Large intestine (tissue), 12 donors: ENCODE results near the gene YTHDF1. TPM values are rescaled to one million over a fixed set of nuclear protein-coding genes. Genes with fewer than 3 reads are reported as not detected.

Source experiments
- DNase-seq, 2 donors: peaks; one replicate each; pipeline versions ENCODE4 v3.0.0 to v3.0.0-alpha.2; 2013
- H3K27ac ChIP-seq: one replicate; pipeline ENCODE4 v1.5.1; 2013; ENCODE audit warnings: low read length
- H3K27me3 ChIP-seq: 2 replicates; pipeline ENCODE4 v1.6.1; 2013; ENCODE audit warnings: low read length; ENCODE audit not compliant: control insufficient read depth, insufficient read depth
- H3K36me3 ChIP-seq: 2 replicates; pipeline ENCODE4 v1.6.1; 2013; ENCODE audit warnings: low read length; ENCODE audit not compliant: control insufficient read depth, insufficient read depth
- H3K4me1 ChIP-seq: one replicate; pipeline ENCODE4 v1.6.1; 2013; ENCODE audit warnings: low read length; ENCODE audit not compliant: control insufficient read depth, insufficient read depth
- H3K4me3 ChIP-seq: one replicate; pipeline ENCODE4 v1.5.1; 2013; ENCODE audit warnings: low read length
- H3K9me3 ChIP-seq: one replicate; pipeline ENCODE4 v1.6.1; 2013; ENCODE audit warnings: mild to moderate bottlenecking, low read depth, low read length, moderate library complexity; ENCODE audit not compliant: control insufficient read depth
- WGBS: methylation state at CpG from one replicate; pipeline ENCODE4 v1.1.5; 2013; ENCODE audit warnings: low lambda C conversion rate; ENCODE audit not compliant: insufficient coverage; 5-methylcytosine and 5-hydroxymethylcytosine counted together
- long read RNA-seq, 11 donors: transcript quantifications; one replicate each; lab custom pipeline, GENCODE V29; 2026
- polyA plus RNA-seq: library from polyadenylated mRNA; unstranded; fragments of 120-200 nt; gene quantifications from one replicate; pipeline ENCODE4 v1.2.1, GENCODE V29; 2013

YTHDF1 gene
- 35.4 TPM for polyA plus RNA-seq
- long read RNA-seq, donor 1, partial matches to known transcripts, result 0 of 4 reads
- long read RNA-seq, donor 1, other reads (novel, unspliced or antisense), result 0 of 4 reads
- long read RNA-seq, donor 2, transcript YTHDF1-202 (5 exons, 3,301 nt), result major isoform, 5 of 15 reads
- long read RNA-seq, donor 2, partial matches to known transcripts, result 8 of 15 reads
- long read RNA-seq, donor 2, other reads (novel, unspliced or antisense), result 0 of 15 reads
- long read RNA-seq, donor 3, transcript YTHDF1-202 (5 exons, 3,301 nt), result major isoform, 9 of 34 reads
- long read RNA-seq, donor 3, partial matches to known transcripts, result 24 of 34 reads
- long read RNA-seq, donor 3, other reads (novel, unspliced or antisense), result 0 of 34 reads
- long read RNA-seq, donor 4, result 0 reads
- long read RNA-seq, donor 5, partial matches to known transcripts, result 0 of 1 reads
- long read RNA-seq, donor 5, other reads (novel, unspliced or antisense), result 0 of 1 reads
- long read RNA-seq, donor 6, transcript YTHDF1-202 (5 exons, 3,301 nt), result major isoform, 6 of 26 reads
- long read RNA-seq, donor 6, partial matches to known transcripts, result 19 of 26 reads
- long read RNA-seq, donor 6, other reads (novel, unspliced or antisense), result 0 of 26 reads
- long read RNA-seq, donor 7, partial matches to known transcripts, result 0 of 2 reads
- long read RNA-seq, donor 7, other reads (novel, unspliced or antisense), result 0 of 2 reads
- long read RNA-seq, donor 8, partial matches to known transcripts, result 17 of 19 reads
- long read RNA-seq, donor 8, other reads (novel, unspliced or antisense), result 0 of 19 reads
- long read RNA-seq, donor 9, partial matches to known transcripts, result 10 of 10 reads
- long read RNA-seq, donor 9, other reads (novel, unspliced or antisense), result 0 of 10 reads
- long read RNA-seq, donor 10, transcript YTHDF1-202 (5 exons, 3,301 nt), result major isoform, 9 of 14 reads
- long read RNA-seq, donor 10, partial matches to known transcripts, result 5 of 14 reads
- long read RNA-seq, donor 10, other reads (novel, unspliced or antisense), result 0 of 14 reads
- long read RNA-seq, donor 11, partial matches to known transcripts, result 7 of 11 reads
- long read RNA-seq, donor 11, other reads (novel, unspliced or antisense), result 0 of 11 reads

GRCh38 chr20:63216041-63216848 lies at the start of gene YTHDF1:
Gene YTHDF1, minus strand, starts transcription at chr20:63216131. Its CDS starts 239 bp downstream, at chr20:63215892.
- WGBS, result no CpG with 5 or more reads among the region's 96 CpGs
- H3K4me1 ChIP-seq, result peaks cover 18% of the 10 kb centered on the region

GRCh38 chr20:63264519-63264918 lies 48.6 kb upstream of the YTHDF1 start:
- H3K27me3 ChIP-seq, result peaks cover 2% of the 10 kb centered on the region

More at GRCh38 chr20:63216041-63216848, at the start of gene YTHDF1:
- H3K9me3 ChIP-seq, result no peaks in the 10 kb centered on the region
- H3K27ac ChIP-seq, result peak within 1 kb of the TSS; percentile 86
- DNase-seq, result peak; percentile 98 to 99
- H3K36me3 ChIP-seq, result peaks cover 29% of the 10 kb centered on the region
- H3K27me3 ChIP-seq, result no peaks in the 10 kb centered on the region
- H3K4me3 ChIP-seq, result peak within 1 kb of the TSS; percentile 81

GRCh38 chr20:63264000-63264399 lies 48.1 kb upstream of the YTHDF1 start:
- no peak overlapping the region for H3K4me3 ChIP-seq
- DNase-seq, result no peak
- H3K36me3 ChIP-seq, result no peaks in the 10 kb centered on the region
- no peaks in the 10 kb centered on the region for H3K9me3 ChIP-seq
- H3K27ac ChIP-seq, result no peak overlapping the region
- WGBS, result no CpG with 5 or more reads among the region's 10 CpGs
- peaks cover 2% of the 10 kb centered on the region for H3K27me3 ChIP-seq
- peaks cover 28% of the 10 kb centered on the region for H3K4me1 ChIP-seq

More at GRCh38 chr20:63264519-63264918, 48.6 kb upstream of the YTHDF1 start:
- Histone ChIP-seq H3K4me1 (peaks cover 28% of the 10 kb centered on the region), H3K36me3 (no peaks in the 10 kb centered on the region), H3K9me3 (no peaks in the 10 kb centered on the region), H3K4me3 (no peak overlapping the region), H3K27ac (no peak overlapping the region)
- WGBS, result no CpG with 5 or more reads among the region's 14 CpGs
- no peak for DNase-seq

GRCh38 chr20:63262836-63263235 lies 46.9 kb upstream of the YTHDF1 start:
- Histone ChIP-seq H3K27me3 (peaks cover 2% of the 10 kb centered on the region), H3K36me3 (no peaks in the 10 kb centered on the region), H3K27ac (no peak overlapping the region), H3K4me3 (no peak overlapping the region), H3K9me3 (no peaks in the 10 kb centered on the region), H3K4me1 (peaks cover 23% of the 10 kb centered on the region)
- WGBS, result no CpG with 5 or more reads among the region's 9 CpGs
- DNase-seq, result peak in 1 of 2 donors; percentile 54

GRCh38 chr20:63261795-63262528 lies 46.0 kb upstream of the YTHDF1 start:
- Histone ChIP-seq H3K4me1 (peaks cover 22% of the 10 kb centered on the region), H3K27me3 (no peaks in the 10 kb centered on the region), H3K4me3 (no peak overlapping the region), H3K27ac (peak overlapping the region; percentile 20), H3K36me3 (no peaks in the 10 kb centered on the region), H3K9me3 (no peaks in the 10 kb centered on the region)
- DNase-seq, result no peak
- WGBS, result 61% methylated on average over 3 of the region's 30 CpGs

- peak overlapping the region; percentile 20 for H3K27ac ChIP-seq
- no peaks in the 10 kb centered on the region for H3K36me3 ChIP-seq
- peak in 1 of 2 donors; percentile 39 for DNase-seq
- H3K9me3 ChIP-seq, result no peaks in the 10 kb centered on the region
- WGBS, result 17% methylated on average over 1 of the region's 25 CpGs
- peaks cover 7% of the 10 kb centered on the region for H3K27me3 ChIP-seq
- H3K4me3 ChIP-seq, result no peak overlapping the region
- peaks cover 22% of the 10 kb centered on the region for H3K4me1 ChIP-seq
Measured at GRCh38 chr20:63261060-63261794, 45.3 kb upstream of the YTHDF1 start.

- no peak overlapping the region for H3K27ac ChIP-seq
- peaks cover 13% of the 10 kb centered on the region for H3K27me3 ChIP-seq
- peaks cover 22% of the 10 kb centered on the region for H3K4me1 ChIP-seq
- no peaks in the 10 kb centered on the region for H3K9me3 ChIP-seq
- H3K36me3 ChIP-seq, result no peaks in the 10 kb centered on the region
- no peak overlapping the region for H3K4me3 ChIP-seq
- no peak for DNase-seq
- no CpG with 5 or more reads among the region's 15 CpGs for WGBS
Measured at GRCh38 chr20:63260521-63260920, 44.6 kb upstream of the YTHDF1 start.

GRCh38 chr20:63259734-63260460 lies 44.0 kb upstream of the YTHDF1 start:
- Histone ChIP-seq H3K36me3 (no peaks in the 10 kb centered on the region), H3K9me3 (no peaks in the 10 kb centered on the region), H3K4me3 (no peak overlapping the region), H3K4me1 (peaks cover 26% of the 10 kb centered on the region), H3K27me3 (peaks cover 19% of the 10 kb centered on the region), H3K27ac (no peak overlapping the region)
- WGBS, result no CpG with 5 or more reads among the region's 25 CpGs
- no peak for DNase-seq
